ENCODE measurements around the gene RABGAP1L.

RABGAP1L gene

GRCh38 chr1:174197088-174197487 is 37.8 kb downstream of the RABGAP1L start:
- DNase-seq (ENCODE audit: low read depth): no peak

GRCh38 chr1:174197547-174197946 is 38.2 kb downstream of the RABGAP1L start:
- no peak for DNase-seq (ENCODE audit: low read depth)

GRCh38 chr1:174198202-174198601 is 38.9 kb downstream of the RABGAP1L start:
- DNase-seq (ENCODE audit: low read depth): no peak

GRCh38 chr1:174200746-174201145 is 41.4 kb downstream of the RABGAP1L start:
- no peak for DNase-seq (ENCODE audit: low read depth)

- no peak for DNase-seq (ENCODE audit: low read depth)
Observed at GRCh38 chr1:174204697-174205308, 45.5 kb downstream of the RABGAP1L start.

GRCh38 chr1:174206148-174206836 is 47.0 kb downstream of the RABGAP1L start:
- no peak for DNase-seq (ENCODE audit: low read depth)

- no peak for DNase-seq (ENCODE audit: low read depth)
Observed at GRCh38 chr1:174209347-174210187, 50.2 kb downstream of the RABGAP1L start.

- DNase-seq (ENCODE audit: low read depth): no peak
Observed at GRCh38 chr1:174211486-174211885, 52.2 kb downstream of the RABGAP1L start.

- no peak for DNase-seq (ENCODE audit: low read depth)
Observed at GRCh38 chr1:174215766-174216165, 56.4 kb downstream of the RABGAP1L start.

GRCh38 chr1:174217248-174217647 is 57.9 kb downstream of the RABGAP1L start:
- no peak for DNase-seq (ENCODE audit: low read depth)

GRCh38 chr1:174217787-174218574 is 58.7 kb downstream of the RABGAP1L start:
- no peak for DNase-seq (ENCODE audit: low read depth)

- DNase-seq (ENCODE audit: low read depth): no peak
Observed at GRCh38 chr1:174218983-174219382, 59.7 kb downstream of the RABGAP1L start.

GRCh38 chr1:174219606-174220370 is 60.5 kb downstream of the RABGAP1L start:
- DNase-seq (ENCODE audit: low read depth): no peak

GRCh38 chr1:174221681-174222080 is 62.4 kb downstream of the RABGAP1L start:
- DNase-seq (ENCODE audit: low read depth): no peak

- no peak for DNase-seq (ENCODE audit: low read depth)
Observed at GRCh38 chr1:174222166-174222949, 63.0 kb downstream of the RABGAP1L start.

- no peak for DNase-seq (ENCODE audit: low read depth)
Observed at GRCh38 chr1:174224641-174225040, 65.3 kb downstream of the RABGAP1L start.

- DNase-seq (ENCODE audit: low read depth): no peak
Observed at GRCh38 chr1:174225499-174226204, 66.3 kb downstream of the RABGAP1L start.

GRCh38 chr1:174230399-174230798 is 71.1 kb downstream of the RABGAP1L start:
- no peak for DNase-seq (ENCODE audit: low read depth)

- DNase-seq (ENCODE audit: low read depth): no peak
Observed at GRCh38 chr1:174232761-174233160, 73.4 kb downstream of the RABGAP1L start.

Measured in stimulated activated CD8-positive, alpha-beta memory T cell treated with anti-CD3 and anti-CD28 coated beads, Interleukin-7, amount 100 ng/mL, for 24 hours (primary cell).